HepG2 (cell line): Measurements from ENCODE around the gene GRIN2D. TPM values are rescaled to one million over a fixed set of nuclear protein-coding genes. Genes with fewer than 3 reads are reported as not detected.

ENCODE experiments used
- ATF3 ChIP-seq: sonication (generic); formaldehyde crosslinking; IDR thresholded peaks from 2 replicates; pipeline ENCODE4 v1.4.0; 2020; ENCODE audit warnings: missing genetic modification reagents
- BRF2 ChIP-seq: sonication (generic); formaldehyde crosslinking; IDR thresholded peaks from 2 replicates; pipeline ENCODE4 v1.8.1; 2022; ENCODE audit warnings: mild to moderate bottlenecking, missing genetic modification reagents
- CBX1 ChIP-seq: IDR thresholded peaks from one replicate; pipeline ENCODE4 v1.6.1; 2016; ENCODE audit warnings: antibody characterized with exemption, low read depth
- CHCHD3 ChIP-seq: sonication (generic); formaldehyde crosslinking; IDR thresholded peaks from 2 replicates; pipeline ENCODE4 v1.8.0; 2022; ENCODE audit warnings: mild to moderate bottlenecking, missing genetic modification reagents, moderate library complexity
- GABPA ChIP-seq, 2 experiments: IDR thresholded peaks; 2 replicates each; pipeline ENCODE4 v1.6.1; 2011 to 2016; ENCODE audit warnings: low read depth in 2 of 2, low read length in 1 of 2, missing biosample characterization in 1 of 2, missing genetic modification characterization in 1 of 2
- REPIN1 ChIP-seq: sonication (generic); formaldehyde crosslinking; IDR thresholded peaks from 2 replicates; pipeline ENCODE4 v1.8.0; 2022; ENCODE audit warnings: missing genetic modification reagents, low read depth, mild to moderate bottlenecking, borderline replicate concordance
- SNRNP70 ChIP-seq: fragments of 200-400 bp; formaldehyde crosslinking; IDR thresholded peaks from 2 replicates; pipeline ENCODE4 v1.6.1; 2017; ENCODE audit warnings: mild to moderate bottlenecking, low read depth, low read length, moderate library complexity
- TFDP2 ChIP-seq: sonication (generic); formaldehyde crosslinking; IDR thresholded peaks from 2 replicates; pipeline ENCODE4 v1.4.0; 2020; ENCODE audit warnings: missing genetic modification reagents
- YEATS2 ChIP-seq: sonication (generic); formaldehyde crosslinking; IDR thresholded peaks from 2 replicates; pipeline ENCODE4 v1.4.0; 2020; ENCODE audit warnings: missing genetic modification reagents, borderline replicate concordance
- YEATS4 ChIP-seq: sonication (generic); formaldehyde crosslinking; IDR thresholded peaks from 2 replicates; pipeline ENCODE4 v1.4.0; 2020; ENCODE audit warnings: missing genetic modification reagents, borderline replicate concordance
- ZBTB3 ChIP-seq: sonication (generic); formaldehyde crosslinking; IDR thresholded peaks from 2 replicates; pipeline ENCODE4 v1.4.0; 2020; ENCODE audit warnings: low read depth, mild to moderate bottlenecking, moderate library complexity, missing genetic modification reagents, borderline replicate concordance
- ZEB1 ChIP-seq: IDR thresholded peaks from 2 replicates; pipeline ENCODE4 v1.6.1; 2012; ENCODE audit warnings: mild to moderate bottlenecking, low read depth, inconsistent platforms; ENCODE audit not compliant: insufficient replicate concordance
- ZIK1 ChIP-seq: sonication (generic); formaldehyde crosslinking; IDR thresholded peaks from 2 replicates; pipeline ENCODE4 v1.5.0; 2020; ENCODE audit warnings: mild to moderate bottlenecking, low read depth, missing genetic modification reagents, borderline replicate concordance
- ZNF225 ChIP-seq: sonication (generic); formaldehyde crosslinking; IDR thresholded peaks from 2 replicates; pipeline ENCODE4 v1.4.0; 2020; ENCODE audit warnings: mild to moderate bottlenecking, missing genetic modification reagents
- ZNF333 ChIP-seq: sonication (generic); formaldehyde crosslinking; IDR thresholded peaks from 2 replicates; pipeline ENCODE4 v1.4.0; 2020; ENCODE audit warnings: mild to moderate bottlenecking, missing genetic modification reagents, borderline replicate concordance
- ZNF33A ChIP-seq: sonication (generic); formaldehyde crosslinking; IDR thresholded peaks from 2 replicates; pipeline ENCODE4 v1.5.1; 2020; ENCODE audit warnings: missing genetic modification reagents, mild to moderate bottlenecking, moderate library complexity, borderline replicate concordance
- polyA plus RNA-seq, 8 experiments: library from polyadenylated mRNA; depleted of rRNA in 3 of 8; stranded (reverse) in 7 of 8; unstranded in 1 of 8; fragments of >200 nt; fragmentation: Illumina TruSeq in 4 of 8; extraction: Trizol in 4 of 8; gene quantifications; 2 replicates each; pipeline versions ENCODE4 v1.2.1 to v1.2.3, GENCODE V29; 2011 to 2016; ENCODE audit warnings: low read depth in 4 of 8, missing spikeins in 1 of 8, mixed read lengths in 1 of 8; ENCODE audit not compliant: insufficient read depth in 1 of 8
- total RNA-seq, 5 experiments: library from RNA; depleted of rRNA; stranded (reverse); fragments of >200 nt; fragmentation: Illumina TruSeq; extraction: Trizol; gene quantifications; 2 replicates each; pipeline ENCODE4 v1.2.3, GENCODE V29; 2016; ENCODE audit warnings: low read depth in 1 of 5
- TF ChIP-seq, protein P1 (sequence below): IDR thresholded peaks from 2 replicates; pipeline ENCODE4 v1.6.1; 2016; ENCODE audit warnings: missing compliant biosample characterization, missing genetic modification reagents, borderline replicate concordance
- TF ChIP-seq, protein P2 (sequence below): sonication (generic); formaldehyde crosslinking; IDR thresholded peaks from 2 replicates; pipeline ENCODE4 v1.8.0; 2022; ENCODE audit warnings: mild to moderate bottlenecking, missing genetic modification reagents, moderate library complexity
- TF ChIP-seq, protein P3 (sequence below): sonication (generic); formaldehyde crosslinking; IDR thresholded peaks from 2 replicates; pipeline ENCODE4 v1.5.1; 2020; ENCODE audit warnings: mild to moderate bottlenecking, missing genetic modification reagents, moderate library complexity

GRIN2D gene
- total and polyA plus RNA-seq, 2 of the 13 experiments (the other 11 are each of a cell fraction or from before 2014, with no cell fraction given) = 0.02 to 0.13 TPM

GRCh38 chr19:48354332-48354992 lies 39.0 kb upstream of the GRIN2D start (continued):
- TF ChIP-seq BRF2 = no peak
- TF ChIP-seq YEATS4 (CRISPR knock-in tag) = no peak
- TF ChIP-seq, protein P1, sequence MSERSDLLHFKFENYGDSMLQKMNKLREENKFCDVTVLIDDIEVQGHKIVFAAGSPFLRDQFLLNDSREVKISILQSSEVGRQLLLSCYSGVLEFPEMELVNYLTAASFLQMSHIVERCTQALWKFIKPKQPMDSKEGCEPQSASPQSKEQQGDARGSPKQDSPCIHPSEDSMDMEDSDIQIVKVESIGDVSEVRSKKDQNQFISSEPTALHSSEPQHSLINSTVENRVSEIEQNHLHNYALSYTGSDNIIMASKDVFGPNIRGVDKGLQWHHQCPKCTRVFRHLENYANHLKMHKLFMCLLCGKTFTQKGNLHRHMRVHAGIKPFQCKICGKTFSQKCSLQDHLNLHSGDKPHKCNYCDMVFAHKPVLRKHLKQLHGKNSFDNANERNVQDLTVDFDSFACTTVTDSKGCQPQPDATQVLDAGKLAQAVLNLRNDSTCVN = peak; percentile 29; the same call in 1 of the 2 replicates
- TF ChIP-seq ZBTB3 = 0 out of 2 replicates have a peak, but pooled peaks have one; percentile 27
- TF ChIP-seq ATF3 (CRISPR knock-in tag) = peak; percentile 83
- no peak for TF ChIP-seq TFDP2 (CRISPR knock-in tag)
- TF ChIP-seq, protein P2, sequence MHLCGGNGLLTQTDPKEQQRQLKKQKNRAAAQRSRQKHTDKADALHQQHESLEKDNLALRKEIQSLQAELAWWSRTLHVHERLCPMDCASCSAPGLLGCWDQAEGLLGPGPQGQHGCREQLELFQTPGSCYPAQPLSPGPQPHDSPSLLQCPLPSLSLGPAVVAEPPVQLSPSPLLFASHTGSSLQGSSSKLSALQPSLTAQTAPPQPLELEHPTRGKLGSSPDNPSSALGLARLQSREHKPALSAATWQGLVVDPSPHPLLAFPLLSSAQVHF (CRISPR knock-in tag) = no peak
- no peak for TF ChIP-seq ZNF225 (CRISPR knock-in tag)
- TF ChIP-seq SNRNP70 = no peak
- no peak for TF ChIP-seq YEATS2 (CRISPR knock-in tag)
- TF ChIP-seq, protein P3, sequence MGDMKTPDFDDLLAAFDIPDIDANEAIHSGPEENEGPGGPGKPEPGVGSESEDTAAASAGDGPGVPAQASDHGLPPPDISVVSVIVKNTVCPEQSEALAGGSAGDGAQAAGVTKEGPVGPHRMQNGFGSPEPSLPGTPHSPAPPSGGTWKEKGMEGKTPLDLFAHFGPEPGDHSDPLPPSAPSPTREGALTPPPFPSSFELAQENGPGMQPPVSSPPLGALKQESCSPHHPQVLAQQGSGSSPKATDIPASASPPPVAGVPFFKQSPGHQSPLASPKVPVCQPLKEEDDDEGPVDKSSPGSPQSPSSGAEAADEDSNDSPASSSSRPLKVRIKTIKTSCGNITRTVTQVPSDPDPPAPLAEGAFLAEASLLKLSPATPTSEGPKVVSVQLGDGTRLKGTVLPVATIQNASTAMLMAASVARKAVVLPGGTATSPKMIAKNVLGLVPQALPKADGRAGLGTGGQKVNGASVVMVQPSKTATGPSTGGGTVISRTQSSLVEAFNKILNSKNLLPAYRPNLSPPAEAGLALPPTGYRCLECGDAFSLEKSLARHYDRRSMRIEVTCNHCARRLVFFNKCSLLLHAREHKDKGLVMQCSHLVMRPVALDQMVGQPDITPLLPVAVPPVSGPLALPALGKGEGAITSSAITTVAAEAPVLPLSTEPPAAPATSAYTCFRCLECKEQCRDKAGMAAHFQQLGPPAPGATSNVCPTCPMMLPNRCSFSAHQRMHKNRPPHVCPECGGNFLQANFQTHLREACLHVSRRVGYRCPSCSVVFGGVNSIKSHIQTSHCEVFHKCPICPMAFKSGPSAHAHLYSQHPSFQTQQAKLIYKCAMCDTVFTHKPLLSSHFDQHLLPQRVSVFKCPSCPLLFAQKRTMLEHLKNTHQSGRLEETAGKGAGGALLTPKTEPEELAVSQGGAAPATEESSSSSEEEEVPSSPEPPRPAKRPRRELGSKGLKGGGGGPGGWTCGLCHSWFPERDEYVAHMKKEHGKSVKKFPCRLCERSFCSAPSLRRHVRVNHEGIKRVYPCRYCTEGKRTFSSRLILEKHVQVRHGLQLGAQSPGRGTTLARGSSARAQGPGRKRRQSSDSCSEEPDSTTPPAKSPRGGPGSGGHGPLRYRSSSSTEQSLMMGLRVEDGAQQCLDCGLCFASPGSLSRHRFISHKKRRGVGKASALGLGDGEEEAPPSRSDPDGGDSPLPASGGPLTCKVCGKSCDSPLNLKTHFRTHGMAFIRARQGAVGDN (CRISPR knock-in tag) = peak; percentile 54
- TF ChIP-seq CHCHD3 (CRISPR knock-in tag) = no peak
- no peak for TF ChIP-seq ZNF333 (CRISPR knock-in tag)
- no peak for TF ChIP-seq ZNF33A (CRISPR knock-in tag)
- peak; percentile 73; the same call in 1 of the 2 replicates for TF ChIP-seq REPIN1 (CRISPR knock-in tag)
- no peak for TF ChIP-seq GABPA (IDR thresholded peaks at IDR 0.05; ENCODE audit: low read depth, low read length)
- TF ChIP-seq GABPA (CRISPR knock-in tag; IDR thresholded peaks at IDR 0.05; ENCODE audit: low read depth) = peak; percentile 34; the same call in 1 of the 2 replicates
- TF ChIP-seq ZIK1 (CRISPR knock-in tag) = no peak
- no peak for TF ChIP-seq ZEB1
- TF ChIP-seq CBX1 = peak; percentile 34
